WERI-Rb-1 (cell line): ENCODE results near the gene MTMR11.

Source experiments
- DNase-seq: peaks from one replicate; pipeline ENCODE4 v3.0.0-alpha.2; 2020
- H3K27ac ChIP-seq: fragments of 250-450 bp; sonication (Bioruptor Pico); 2 replicates; pipeline ENCODE4 v1.5.1; 2020; ENCODE audit warnings: mild to moderate bottlenecking, moderate library complexity
- H3K27me3 ChIP-seq: fragments of 250-450 bp; sonication (Bioruptor Pico); 2 replicates; pipeline ENCODE4 v1.5.1; 2021; ENCODE audit warnings: mild to moderate bottlenecking, low read depth, moderate library complexity; ENCODE audit not compliant: insufficient read depth, severe bottlenecking
- H3K36me3 ChIP-seq: fragments of 250-450 bp; sonication (Bioruptor Pico); 2 replicates; pipeline ENCODE4 v1.5.1; 2020; ENCODE audit warnings: mild to moderate bottlenecking, moderate library complexity
- H3K4me3 ChIP-seq: 2 replicates; pipeline ENCODE4 v1.5.1; 2011; ENCODE audit warnings: low read depth, mild to moderate bottlenecking, control low read depth, low read length
- H3K9me3 ChIP-seq: fragments of 250-450 bp; sonication (Bioruptor Pico); 2 replicates; pipeline ENCODE4 v1.5.1; 2021; ENCODE audit warnings: mild to moderate bottlenecking, moderate library complexity; ENCODE audit not compliant: severe bottlenecking
- CTCF ChIP-seq: IDR thresholded peaks from 2 replicates; pipeline ENCODE4 v1.5.1; 2011; ENCODE audit warnings: low read depth, mild to moderate bottlenecking, control low read depth, inconsistent platforms, low read length

MTMR11 gene

DNA sequence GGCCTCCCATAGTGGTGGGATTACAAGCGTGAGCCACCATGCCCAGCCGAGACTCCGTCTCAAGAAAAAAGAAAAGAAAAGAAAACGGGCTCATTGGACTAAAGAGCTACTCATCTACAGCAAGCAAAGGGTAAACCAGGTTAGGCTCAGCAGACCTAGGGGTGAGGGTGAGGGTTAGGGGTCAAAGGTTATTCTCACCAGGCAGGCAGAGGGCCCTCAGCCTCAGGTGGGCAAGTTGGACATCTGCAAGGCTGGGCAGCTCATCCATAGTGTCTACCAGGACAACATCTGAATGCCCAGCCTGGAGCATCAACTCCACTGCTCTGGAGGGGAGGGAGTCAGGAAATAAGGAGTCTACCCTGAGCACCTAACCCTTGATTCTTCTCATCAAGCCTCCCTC is 3.5 kb downstream of the MTMR11 start:
- H3K27ac ChIP-seq: no peak overlapping the region
- no peak overlapping the region for H3K4me3 ChIP-seq
- peaks cover 2% of the 10 kb centered on the region for H3K9me3 ChIP-seq
- no peaks in the 10 kb centered on the region for H3K27me3 ChIP-seq
- no peak for DNase-seq
- no peaks in the 10 kb centered on the region for H3K36me3 ChIP-seq
- TF ChIP-seq CTCF: no peak

DNA sequence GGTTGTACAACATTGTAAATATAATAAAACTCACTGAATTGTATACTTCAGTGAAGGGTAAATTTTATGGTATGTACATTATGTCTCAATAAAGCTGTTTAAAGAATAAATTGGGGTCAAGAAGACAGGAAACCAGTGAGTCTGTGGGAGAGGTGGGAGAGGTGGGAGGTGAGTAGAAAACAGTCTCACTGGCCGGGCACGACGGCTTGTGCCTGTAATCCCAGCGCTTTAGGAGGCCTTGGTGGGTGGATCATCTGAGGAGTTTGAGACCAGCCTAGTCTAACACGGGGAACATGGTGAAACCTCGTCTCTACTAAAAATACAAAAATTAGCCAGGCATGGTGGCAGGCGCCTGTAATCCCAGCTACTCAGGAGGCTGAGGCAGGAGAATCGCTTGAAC is 4.2 kb downstream of the MTMR11 start:
- no peak for DNase-seq
- Histone ChIP-seq H3K36me3 (peaks cover under 1% of the 10 kb centered on the region; the same call in 1 of the 2 replicates), H3K27me3 (no peaks in the 10 kb centered on the region), H3K9me3 (peaks cover 2% of the 10 kb centered on the region), H3K27ac (no peak overlapping the region), H3K4me3 (no peak overlapping the region)
- TF ChIP-seq CTCF: no peak

DNA sequence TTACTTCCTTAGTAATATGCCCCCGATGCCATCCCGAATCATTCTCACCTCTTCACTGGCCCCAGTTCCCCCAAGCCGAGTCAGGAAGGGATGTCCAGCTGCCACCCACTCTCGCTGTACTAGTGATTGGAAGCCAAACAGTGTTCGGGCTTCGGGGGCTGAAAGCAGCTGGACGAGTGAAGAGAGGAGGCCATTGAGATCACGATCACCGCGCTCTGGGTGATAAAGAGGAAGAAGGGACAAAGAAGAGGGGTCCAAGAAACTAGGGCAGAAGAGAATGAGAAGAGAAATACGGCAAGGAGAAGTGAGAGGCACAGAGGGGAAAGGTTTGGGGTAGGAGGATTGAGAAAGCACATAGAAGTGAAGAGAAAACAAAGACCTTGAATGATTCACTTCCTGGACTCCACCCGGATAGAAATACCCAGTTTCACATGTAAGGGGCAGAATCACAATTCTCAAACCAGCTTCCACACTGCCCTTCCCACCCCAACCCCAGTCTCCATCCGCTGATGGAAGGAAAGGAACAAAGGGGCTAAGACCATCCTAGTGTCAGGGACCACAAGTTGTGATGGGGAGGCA is 5.4 kb downstream of the MTMR11 start:
- H3K27ac ChIP-seq: no peak overlapping the region
- H3K9me3 ChIP-seq: peaks cover 2% of the 10 kb centered on the region
- no peak overlapping the region for H3K4me3 ChIP-seq
- no peak for DNase-seq
- H3K27me3 ChIP-seq: no peaks in the 10 kb centered on the region
- no peak for TF ChIP-seq CTCF
- peaks cover 11% of the 10 kb centered on the region for H3K36me3 ChIP-seq

DNA sequence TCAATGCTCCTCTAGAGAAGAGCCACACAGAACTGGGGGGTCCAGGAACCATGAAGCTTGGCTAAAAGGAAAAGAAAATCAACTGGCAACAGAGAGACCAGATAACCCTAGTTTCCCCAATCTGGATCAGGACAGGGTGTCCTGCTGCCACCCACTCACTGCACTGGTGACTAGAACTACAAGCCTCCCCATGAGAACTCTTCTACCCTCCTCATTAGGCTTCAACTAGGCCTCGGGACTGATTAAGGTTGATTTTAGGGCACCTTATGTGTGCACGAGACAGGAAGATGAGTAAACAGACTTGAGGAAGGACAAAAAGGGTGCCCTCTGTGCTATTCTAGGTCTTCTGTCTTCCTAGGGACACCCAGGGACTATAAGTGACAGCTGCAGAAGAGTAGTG is 6.8 kb downstream of the MTMR11 start:
- Histone ChIP-seq H3K9me3 (peaks cover 2% of the 10 kb centered on the region), H3K27me3 (no peaks in the 10 kb centered on the region), H3K27ac (no peak overlapping the region), H3K4me3 (no peak overlapping the region), H3K36me3 (peaks cover 26% of the 10 kb centered on the region)
- no peak for DNase-seq
- TF ChIP-seq CTCF: no peak

DNA sequence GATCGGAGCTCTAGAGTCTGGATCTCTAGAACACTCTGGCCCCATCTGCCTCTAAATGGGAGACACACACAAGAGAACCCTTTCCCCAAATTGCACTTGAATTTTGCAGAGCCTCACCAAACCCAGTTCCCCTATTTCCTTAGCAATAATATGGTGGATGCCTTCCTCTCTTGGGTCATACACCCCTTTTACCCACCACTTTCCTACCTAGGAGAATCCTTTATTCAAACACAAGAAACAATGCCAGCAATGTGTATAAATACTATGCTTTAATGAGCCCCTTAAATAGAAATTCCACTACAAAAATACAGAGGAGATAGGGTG is 8.3 kb downstream of the MTMR11 start:
- Histone ChIP-seq H3K27ac (peak overlapping the region; percentile 89), H3K4me3 (peak overlapping the region; percentile 98), H3K9me3 (peaks cover 2% of the 10 kb centered on the region), H3K27me3 (no peaks in the 10 kb centered on the region), H3K36me3 (peaks cover 41% of the 10 kb centered on the region)
- DNase-seq: no peak
- TF ChIP-seq CTCF: no peak
